RPMI7951 (cell line): Measurements from ENCODE around the gene NHS. TPM values are rescaled to one million over a fixed set of nuclear protein-coding genes. Genes with fewer than 3 reads are reported as not detected.

Experiments used
- DNase-seq: peaks from one replicate; pipeline ENCODE4 v3.0.0-alpha.2; 2012; ENCODE audit warnings: low read depth
- total RNA-seq: library from RNA; depleted of rRNA; stranded (reverse); fragments of >200 nt; shearing (Covaris generic); gene quantifications from 2 replicates; pipeline ENCODE4 v1.2.3, GENCODE V29; 2014

Gene NHS
- total RNA-seq, 1 experiment from 2014 or later = 7.1 TPM

DNA sequence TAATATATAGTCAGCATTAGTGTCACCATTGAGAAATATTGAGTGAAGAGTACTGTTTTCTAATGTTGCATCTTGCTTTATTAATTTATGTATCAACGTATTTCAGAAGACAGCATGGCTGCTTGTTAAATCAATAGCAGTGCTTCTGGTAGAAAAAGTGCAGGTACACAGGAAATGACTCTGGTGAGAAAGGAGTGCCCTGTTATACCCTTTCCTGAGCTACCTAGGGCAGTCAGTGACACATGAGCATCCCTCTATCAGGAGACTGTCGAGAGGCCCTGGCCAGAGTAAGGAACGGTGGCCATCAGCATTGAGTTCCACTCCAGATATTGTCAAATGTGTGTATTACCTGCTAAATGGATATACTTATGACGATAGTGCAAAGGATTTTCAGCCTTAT is 404.4 kb downstream of the NHS start:
- DNase-seq = no peak
